Measurements from ENCODE around the gene OPRL1. TPM values are rescaled to one million over a fixed set of nuclear protein-coding genes. Genes with fewer than 3 reads are reported as not detected.
"Not testable (repeated sequence)": the region's sequence is repeated elsewhere in the genome, so short reads cannot be mapped to it uniquely, and the experiment has no call there.

Gene OPRL1
- total RNA-seq, 1 donor from 2014 or later, result 10.2 TPM

- DNase-seq (ENCODE audit: low spot score), result no peak
- peaks cover 30% of the 10 kb centered on the region for H3K27me3 Mint-ChIP-seq (ENCODE audit: unreplicated experiment)
- no peaks in the 10 kb centered on the region for H3K9me3 Mint-ChIP-seq (ENCODE audit: unreplicated experiment)
- peaks cover 16% of the 10 kb centered on the region for H3K36me3 Mint-ChIP-seq (ENCODE audit: low read depth, unreplicated experiment)
- peaks cover 24% of the 10 kb centered on the region for H3K4me1 Mint-ChIP-seq (ENCODE audit: unreplicated experiment)
- no peak overlapping the region for H3K27ac Mint-ChIP-seq (ENCODE audit: unreplicated experiment)
- H3K4me3 Mint-ChIP-seq (ENCODE audit: unreplicated experiment), result no peak overlapping the region
- TF ChIP-seq, protein P1, sequence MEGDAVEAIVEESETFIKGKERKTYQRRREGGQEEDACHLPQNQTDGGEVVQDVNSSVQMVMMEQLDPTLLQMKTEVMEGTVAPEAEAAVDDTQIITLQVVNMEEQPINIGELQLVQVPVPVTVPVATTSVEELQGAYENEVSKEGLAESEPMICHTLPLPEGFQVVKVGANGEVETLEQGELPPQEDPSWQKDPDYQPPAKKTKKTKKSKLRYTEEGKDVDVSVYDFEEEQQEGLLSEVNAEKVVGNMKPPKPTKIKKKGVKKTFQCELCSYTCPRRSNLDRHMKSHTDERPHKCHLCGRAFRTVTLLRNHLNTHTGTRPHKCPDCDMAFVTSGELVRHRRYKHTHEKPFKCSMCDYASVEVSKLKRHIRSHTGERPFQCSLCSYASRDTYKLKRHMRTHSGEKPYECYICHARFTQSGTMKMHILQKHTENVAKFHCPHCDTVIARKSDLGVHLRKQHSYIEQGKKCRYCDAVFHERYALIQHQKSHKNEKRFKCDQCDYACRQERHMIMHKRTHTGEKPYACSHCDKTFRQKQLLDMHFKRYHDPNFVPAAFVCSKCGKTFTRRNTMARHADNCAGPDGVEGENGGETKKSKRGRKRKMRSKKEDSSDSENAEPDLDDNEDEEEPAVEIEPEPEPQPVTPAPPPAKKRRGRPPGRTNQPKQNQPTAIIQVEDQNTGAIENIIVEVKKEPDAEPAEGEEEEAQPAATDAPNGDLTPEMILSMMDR (IDR thresholded peaks at IDR 0.05; ENCODE audit: unreplicated experiment), result no peak
Measured at GRCh38 chr20:64086801-64087200, 6.9 kb downstream of the OPRL1 start.

GRCh38 chr20:64087226-64087825, 7.4 kb downstream of the OPRL1 start:
- DNase-seq (ENCODE audit: low spot score); H3K9me3 Mint-ChIP-seq (ENCODE audit: unreplicated experiment); H3K27ac Mint-ChIP-seq (ENCODE audit: unreplicated experiment); H3K4me3 Mint-ChIP-seq (ENCODE audit: unreplicated experiment): not testable (repeated sequence)
- peaks cover 32% of the 10 kb centered on the region for H3K27me3 Mint-ChIP-seq (ENCODE audit: unreplicated experiment)
- H3K36me3 Mint-ChIP-seq (ENCODE audit: low read depth, unreplicated experiment), result peaks cover 16% of the 10 kb centered on the region
- H3K4me1 Mint-ChIP-seq (ENCODE audit: unreplicated experiment), result peaks cover 19% of the 10 kb centered on the region

- Mint-ChIP-seq H3K4me3 (ENCODE audit: unreplicated experiment) (peak overlapping the region; percentile 80), H3K27me3 (ENCODE audit: unreplicated experiment) (peaks cover 33% of the 10 kb centered on the region), H3K27ac (ENCODE audit: unreplicated experiment) (peak overlapping the region; percentile 25), H3K36me3 (ENCODE audit: low read depth, unreplicated experiment) (peaks cover 16% of the 10 kb centered on the region), H3K4me1 (ENCODE audit: unreplicated experiment) (peaks cover 13% of the 10 kb centered on the region)
- H3K9me3 Mint-ChIP-seq (ENCODE audit: unreplicated experiment); DNase-seq (ENCODE audit: low spot score): not testable (repeated sequence)
Measured at GRCh38 chr20:64088586-64088985, 8.7 kb downstream of the OPRL1 start.

DNA sequence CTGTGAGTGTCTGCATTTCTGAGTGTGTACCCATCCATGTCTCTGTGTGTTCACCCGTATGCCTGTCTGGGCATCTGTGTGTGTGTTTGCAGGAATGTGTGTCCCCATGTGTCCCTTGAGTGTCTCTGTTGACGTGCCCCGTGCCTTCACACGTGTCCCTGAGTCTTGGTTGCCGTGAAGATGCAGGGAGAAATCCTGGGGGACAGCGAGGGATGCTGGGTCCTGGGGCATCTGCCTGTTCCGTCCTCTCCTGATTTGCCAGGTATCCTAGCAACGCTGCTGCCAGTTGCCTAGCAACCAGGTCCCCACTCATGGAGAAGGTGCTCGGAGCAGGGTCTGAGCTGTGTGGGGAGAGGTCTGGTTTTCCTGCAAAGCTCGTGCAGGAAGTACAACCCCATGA, 10.3 kb downstream of the OPRL1 start:
- Mint-ChIP-seq H3K36me3 (ENCODE audit: low read depth, unreplicated experiment) (peaks cover 16% of the 10 kb centered on the region), H3K9me3 (ENCODE audit: unreplicated experiment) (no peaks in the 10 kb centered on the region), H3K27ac (ENCODE audit: unreplicated experiment) (peak overlapping the region; percentile 72), H3K4me1 (ENCODE audit: unreplicated experiment) (peaks cover 9% of the 10 kb centered on the region), H3K27me3 (ENCODE audit: unreplicated experiment) (peaks cover 31% of the 10 kb centered on the region), H3K4me3 (ENCODE audit: unreplicated experiment) (peak overlapping the region; percentile 59)
- no peak for DNase-seq (ENCODE audit: low spot score)
- TF ChIP-seq, protein P1 (IDR thresholded peaks at IDR 0.05; ENCODE audit: unreplicated experiment), result no peak

DNA sequence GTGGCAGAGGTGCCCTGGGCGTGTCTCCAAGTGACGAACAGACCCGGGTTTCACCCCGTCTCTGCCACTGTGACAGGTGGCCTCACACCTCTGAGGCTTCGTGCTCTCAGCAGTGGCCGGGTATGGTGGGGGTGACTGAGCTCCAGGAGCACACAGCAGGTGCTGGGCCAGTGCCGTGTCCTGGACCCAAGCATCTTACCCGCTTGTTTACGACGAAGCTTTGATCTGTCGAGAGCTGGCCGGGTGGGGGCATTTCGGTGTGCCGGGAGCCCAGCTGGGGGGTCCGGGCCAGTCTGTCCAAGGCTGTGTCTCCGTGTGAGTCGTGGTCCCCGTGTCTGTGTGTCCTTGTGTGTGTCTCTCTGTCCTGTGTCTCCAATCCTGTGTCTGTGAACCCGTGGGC, 11.5 kb downstream of the OPRL1 start:
- peaks cover 9% of the 10 kb centered on the region for H3K4me1 Mint-ChIP-seq (ENCODE audit: unreplicated experiment)
- peak overlapping the region; percentile 11 for H3K27ac Mint-ChIP-seq (ENCODE audit: unreplicated experiment)
- DNase-seq (ENCODE audit: low spot score), result no peak
- peaks cover 28% of the 10 kb centered on the region for H3K27me3 Mint-ChIP-seq (ENCODE audit: unreplicated experiment)
- peak overlapping the region; percentile 19 for H3K4me3 Mint-ChIP-seq (ENCODE audit: unreplicated experiment)
- H3K36me3 Mint-ChIP-seq (ENCODE audit: low read depth, unreplicated experiment), result peaks cover 12% of the 10 kb centered on the region
- TF ChIP-seq, protein P1 (IDR thresholded peaks at IDR 0.05; ENCODE audit: unreplicated experiment), result no peak
- no peaks in the 10 kb centered on the region for H3K9me3 Mint-ChIP-seq (ENCODE audit: unreplicated experiment)

DNA sequence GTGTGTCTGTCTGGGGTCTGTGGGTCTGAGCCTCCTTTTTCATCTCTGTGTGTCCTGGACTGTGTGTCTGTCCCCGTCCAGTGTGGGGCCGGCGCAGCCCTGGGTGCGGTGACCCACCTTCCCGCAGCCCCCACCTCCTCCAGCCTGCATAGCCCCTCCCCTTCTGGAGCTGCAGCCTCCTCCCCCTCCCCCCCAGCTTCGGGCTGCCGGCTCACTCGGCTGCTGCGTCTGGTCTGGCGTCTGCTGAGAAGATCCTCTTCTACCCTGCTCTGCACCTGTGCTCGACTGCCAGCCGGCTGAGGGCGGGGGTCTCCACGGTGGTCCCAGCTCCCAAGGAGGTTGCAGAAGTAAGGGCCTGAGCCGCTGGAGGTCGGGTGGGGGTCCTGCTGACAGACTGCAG, 11.9 kb downstream of the OPRL1 start:
- DNase-seq (ENCODE audit: low spot score), result no peak
- H3K27me3 Mint-ChIP-seq (ENCODE audit: unreplicated experiment), result peaks cover 32% of the 10 kb centered on the region
- peak overlapping the region; percentile 19 for H3K4me3 Mint-ChIP-seq (ENCODE audit: unreplicated experiment)
- peak overlapping the region; percentile 11 for H3K27ac Mint-ChIP-seq (ENCODE audit: unreplicated experiment)
- H3K9me3 Mint-ChIP-seq (ENCODE audit: unreplicated experiment), result peaks cover 2% of the 10 kb centered on the region
- H3K36me3 Mint-ChIP-seq (ENCODE audit: low read depth, unreplicated experiment), result peaks cover 14% of the 10 kb centered on the region
- TF ChIP-seq, protein P1 (IDR thresholded peaks at IDR 0.05; ENCODE audit: unreplicated experiment), result no peak
- H3K4me1 Mint-ChIP-seq (ENCODE audit: unreplicated experiment), result peaks cover 10% of the 10 kb centered on the region

Data from endothelial cell (in vitro differentiated cells).